ENCODE data around the gene CRACR2A.

Gene CRACR2A

GRCh38 chr12:3644104-3644503, 108.8 kb downstream of the CRACR2A start:
- TF ChIP-seq POLR2A (IDR thresholded peaks at IDR 0.05; ENCODE audit: low read depth, low read length) (no peak), TAF1 (IDR thresholded peaks at IDR 0.05; ENCODE audit: low read depth, low read length) (no peak), SPI1 (IDR thresholded peaks at IDR 0.05; ENCODE audit: low read depth, low read length) (no peak), PAX5 (IDR thresholded peaks at IDR 0.05; ENCODE audit: insufficient read depth, low read length, severe bottlenecking) (no peak)
- no peak for FAIRE-seq
- DNase-seq (ENCODE audit: insufficient read length, low spot score): no peak

GRCh38 chr12:3641428-3642018, 111.4 kb downstream of the CRACR2A start:
- FAIRE-seq (no peak), DNase-seq (ENCODE audit: insufficient read length, low spot score) (no peak)
- TF ChIP-seq POLR2A (IDR thresholded peaks at IDR 0.05; ENCODE audit: low read depth, low read length) (no peak), POLR2AphosphoS5 (IDR thresholded peaks at IDR 0.05; ENCODE audit: low read depth, low read length) (no peak), TAF1 (IDR thresholded peaks at IDR 0.05; ENCODE audit: low read depth, low read length) (no peak), POU2F2 (IDR thresholded peaks at IDR 0.05; ENCODE audit: low read depth, low read length) (no peak), SPI1 (IDR thresholded peaks at IDR 0.05; ENCODE audit: low read depth, low read length) (no peak), PAX5 (IDR thresholded peaks at IDR 0.05; ENCODE audit: insufficient read depth, low read length, severe bottlenecking) (no peak)

GRCh38 chr12:3636328-3636727, 116.6 kb downstream of the CRACR2A start:
- DNase-seq (ENCODE audit: insufficient read length, low spot score) (no peak), FAIRE-seq (no peak)
- TF ChIP-seq POLR2A (IDR thresholded peaks at IDR 0.05; ENCODE audit: low read depth, low read length) (no peak), PAX5 (IDR thresholded peaks at IDR 0.05; ENCODE audit: insufficient read depth, low read length, severe bottlenecking) (no peak), POU2F2 (IDR thresholded peaks at IDR 0.05; ENCODE audit: low read depth, low read length) (no peak), SPI1 (IDR thresholded peaks at IDR 0.05; ENCODE audit: low read depth, low read length) (no peak), POLR2AphosphoS5 (IDR thresholded peaks at IDR 0.05; ENCODE audit: low read depth, low read length) (no peak), TAF1 (IDR thresholded peaks at IDR 0.05; ENCODE audit: low read depth, low read length) (no peak)

- no peak for TF ChIP-seq POLR2AphosphoS5 (IDR thresholded peaks at IDR 0.05; ENCODE audit: low read depth, low read length)
- no peak for TF ChIP-seq POU2F2 (IDR thresholded peaks at IDR 0.05; ENCODE audit: low read depth, low read length)
- no peak for TF ChIP-seq SPI1 (IDR thresholded peaks at IDR 0.05; ENCODE audit: low read depth, low read length)
- no peak for TF ChIP-seq TAF1 (IDR thresholded peaks at IDR 0.05; ENCODE audit: low read depth, low read length)
- no peak for TF ChIP-seq PAX5 (IDR thresholded peaks at IDR 0.05; ENCODE audit: insufficient read depth, low read length, severe bottlenecking)
- TF ChIP-seq POLR2A (IDR thresholded peaks at IDR 0.05; ENCODE audit: low read depth, low read length): no peak
- DNase-seq (ENCODE audit: insufficient read length, low spot score): no peak
- FAIRE-seq: no peak
Observed at GRCh38 chr12:3634348-3634747, 118.6 kb downstream of the CRACR2A start.

- no peak for DNase-seq (ENCODE audit: insufficient read length, low spot score)
- FAIRE-seq: no peak
- TF ChIP-seq PAX5 (IDR thresholded peaks at IDR 0.05; ENCODE audit: insufficient read depth, low read length, severe bottlenecking) (no peak), POU2F2 (IDR thresholded peaks at IDR 0.05; ENCODE audit: low read depth, low read length) (no peak)
Observed at GRCh38 chr12:3633396-3633795, 119.5 kb downstream of the CRACR2A start.

GRCh38 chr12:3632754-3633153, 120.2 kb downstream of the CRACR2A start:
- FAIRE-seq (no peak), DNase-seq (ENCODE audit: insufficient read length, low spot score) (no peak)
- no peak for TF ChIP-seq POU2F2 (IDR thresholded peaks at IDR 0.05; ENCODE audit: low read depth, low read length)
- no peak for TF ChIP-seq POLR2A (IDR thresholded peaks at IDR 0.05; ENCODE audit: low read depth, low read length)
- TF ChIP-seq PAX5 (IDR thresholded peaks at IDR 0.05; ENCODE audit: insufficient read depth, low read length, severe bottlenecking): no peak
- TF ChIP-seq TAF1 (IDR thresholded peaks at IDR 0.05; ENCODE audit: low read depth, low read length): no peak
- TF ChIP-seq POLR2AphosphoS5 (IDR thresholded peaks at IDR 0.05; ENCODE audit: low read depth, low read length): no peak
- TF ChIP-seq SPI1 (IDR thresholded peaks at IDR 0.05; ENCODE audit: low read depth, low read length): no peak

- no peak for TF ChIP-seq POU2F2 (IDR thresholded peaks at IDR 0.05; ENCODE audit: low read depth, low read length)
- TF ChIP-seq PAX5 (IDR thresholded peaks at IDR 0.05; ENCODE audit: insufficient read depth, low read length, severe bottlenecking): no peak
- TF ChIP-seq SPI1 (IDR thresholded peaks at IDR 0.05; ENCODE audit: low read depth, low read length): no peak
- TF ChIP-seq POLR2A (IDR thresholded peaks at IDR 0.05; ENCODE audit: low read depth, low read length): no peak
- TF ChIP-seq TAF1 (IDR thresholded peaks at IDR 0.05; ENCODE audit: low read depth, low read length): no peak
- TF ChIP-seq POLR2AphosphoS5 (IDR thresholded peaks at IDR 0.05; ENCODE audit: low read depth, low read length): no peak
- DNase-seq (ENCODE audit: insufficient read length, low spot score) (no peak), FAIRE-seq (no peak)
Observed at GRCh38 chr12:3632256-3632655, 120.7 kb downstream of the CRACR2A start.

- TF ChIP-seq POLR2A (IDR thresholded peaks at IDR 0.05; ENCODE audit: low read depth, low read length): no peak
- TF ChIP-seq SPI1 (IDR thresholded peaks at IDR 0.05; ENCODE audit: low read depth, low read length): no peak
- no peak for TF ChIP-seq POLR2AphosphoS5 (IDR thresholded peaks at IDR 0.05; ENCODE audit: low read depth, low read length)
- TF ChIP-seq TAF1 (IDR thresholded peaks at IDR 0.05; ENCODE audit: low read depth, low read length): no peak
- no peak for TF ChIP-seq PAX5 (IDR thresholded peaks at IDR 0.05; ENCODE audit: insufficient read depth, low read length, severe bottlenecking)
- TF ChIP-seq POU2F2 (IDR thresholded peaks at IDR 0.05; ENCODE audit: low read depth, low read length): no peak
- DNase-seq (ENCODE audit: insufficient read length, low spot score): no peak
- FAIRE-seq: no peak
Observed at GRCh38 chr12:3631759-3632158, 121.2 kb downstream of the CRACR2A start.

GRCh38 chr12:3631272-3631637, 121.7 kb downstream of the CRACR2A start:
- TF ChIP-seq TAF1 (IDR thresholded peaks at IDR 0.05; ENCODE audit: low read depth, low read length): no peak
- TF ChIP-seq SPI1 (IDR thresholded peaks at IDR 0.05; ENCODE audit: low read depth, low read length): no peak
- TF ChIP-seq POU2F2 (IDR thresholded peaks at IDR 0.05; ENCODE audit: low read depth, low read length): no peak
- DNase-seq (ENCODE audit: insufficient read length, low spot score) (no peak), FAIRE-seq (no peak)

GRCh38 chr12:3630621-3631271, 122.2 kb downstream of the CRACR2A start:
- FAIRE-seq (no peak), DNase-seq (ENCODE audit: insufficient read length, low spot score) (no peak)
- no peak for TF ChIP-seq POLR2AphosphoS5 (IDR thresholded peaks at IDR 0.05; ENCODE audit: low read depth, low read length)
- no peak for TF ChIP-seq PAX5 (IDR thresholded peaks at IDR 0.05; ENCODE audit: insufficient read depth, low read length, severe bottlenecking)
- no peak for TF ChIP-seq TAF1 (IDR thresholded peaks at IDR 0.05; ENCODE audit: low read depth, low read length)
- no peak for TF ChIP-seq SPI1 (IDR thresholded peaks at IDR 0.05; ENCODE audit: low read depth, low read length)
- no peak for TF ChIP-seq POU2F2 (IDR thresholded peaks at IDR 0.05; ENCODE audit: low read depth, low read length)
- no peak for TF ChIP-seq POLR2A (IDR thresholded peaks at IDR 0.05; ENCODE audit: low read depth, low read length)
